H9 (cell line): Measurements from ENCODE around the gene TTC29. TPM values are rescaled to one million over a fixed set of nuclear protein-coding genes. Genes with fewer than 3 reads are reported as not detected.

Experiments used
- DNase-seq: peaks from one replicate; pipeline ENCODE4 v3.0.0-alpha.2; 2017
- H2AFZ ChIP-seq: one replicate; pipeline ENCODE4 v1.6.1; 2013; ENCODE audit warnings: mild to moderate bottlenecking, low read length, control low read depth, moderate library complexity
- H2AK5ac ChIP-seq: 2 replicates; pipeline ENCODE4 v1.6.1; 2013; ENCODE audit warnings: low read length, control low read depth, mixed read lengths; ENCODE audit not compliant: insufficient read length
- H2BK120ac ChIP-seq: one replicate; pipeline ENCODE4 v1.6.1; 2013; ENCODE audit warnings: low read depth, mild to moderate bottlenecking, low read length, control low read depth, inconsistent platforms; ENCODE audit not compliant: poor library complexity, severe bottlenecking
- H2BK12ac ChIP-seq: 2 replicates; pipeline ENCODE4 v1.6.1; 2013; ENCODE audit warnings: low read length, control low read depth, mixed read lengths, low read depth; ENCODE audit not compliant: insufficient read length
- H2BK15ac ChIP-seq: 2 replicates; pipeline ENCODE4 v1.6.1; 2013; ENCODE audit warnings: low read depth, low read length, control low read depth
- H2BK20ac ChIP-seq: one replicate; pipeline ENCODE4 v1.6.1; 2013; ENCODE audit warnings: low read depth, mild to moderate bottlenecking, low read length, control low read depth, inconsistent platforms; ENCODE audit not compliant: poor library complexity, severe bottlenecking
- H2BK5ac ChIP-seq: 2 replicates; pipeline ENCODE4 v1.6.1; 2013; ENCODE audit warnings: low read length, control low read depth, mixed read lengths; ENCODE audit not compliant: insufficient read length
- H3K14ac ChIP-seq: 2 replicates; pipeline ENCODE4 v1.6.1; 2013; ENCODE audit warnings: low read length, control low read depth; ENCODE audit not compliant: insufficient read depth
- H3K18ac ChIP-seq: 2 replicates; pipeline ENCODE4 v1.6.1; 2013; ENCODE audit warnings: low read depth, mild to moderate bottlenecking, mixed read lengths, low read length, control low read depth; ENCODE audit not compliant: insufficient read length
- H3K23ac ChIP-seq: 2 replicates; pipeline ENCODE4 v1.6.1; 2013; ENCODE audit warnings: low read length, control low read depth, mixed read lengths, low read depth; ENCODE audit not compliant: insufficient read length
- H3K23me2 ChIP-seq: 2 replicates; pipeline ENCODE4 v1.6.1; 2013; ENCODE audit warnings: low read depth, mild to moderate bottlenecking, mixed read lengths, low read length, control low read depth; ENCODE audit not compliant: insufficient read length, poor library complexity, severe bottlenecking
- H3K27ac ChIP-seq: 2 replicates; pipeline ENCODE4 v1.5.1; 2013; ENCODE audit warnings: low read length, control low read depth, mixed read lengths, low read depth; ENCODE audit not compliant: insufficient read length
- H3K27me3 ChIP-seq: 2 replicates; pipeline ENCODE4 v1.6.1; 2013; ENCODE audit warnings: low read length, control low read depth, inconsistent platforms; ENCODE audit not compliant: insufficient read depth
- H3K4ac ChIP-seq: 2 replicates; pipeline ENCODE4 v1.6.1; 2013; ENCODE audit warnings: low read depth, mild to moderate bottlenecking, control low read depth, inconsistent platforms, low read length, moderate library complexity
- H3K4me1 ChIP-seq: 2 replicates; pipeline ENCODE4 v1.6.1; 2013; ENCODE audit warnings: low read length, control low read depth, inconsistent platforms; ENCODE audit not compliant: insufficient read depth
- H3K4me2 ChIP-seq: 2 replicates; pipeline ENCODE4 v1.6.1; 2013; ENCODE audit warnings: low read length, control low read depth, mixed read lengths; ENCODE audit not compliant: insufficient read length, insufficient read depth
- H3K56ac ChIP-seq: 2 replicates; pipeline ENCODE4 v1.6.1; 2013; ENCODE audit warnings: low read depth, mild to moderate bottlenecking, mixed read lengths, low read length, control low read depth; ENCODE audit not compliant: insufficient read length
- H3K79me1 ChIP-seq: 2 replicates; pipeline ENCODE4 v1.6.1; 2013; ENCODE audit warnings: low read depth, mild to moderate bottlenecking, moderate library complexity, low read length, control low read depth, inconsistent platforms; ENCODE audit not compliant: insufficient read depth, poor library complexity, severe bottlenecking
- H3K79me2 ChIP-seq: 2 replicates; pipeline ENCODE4 v1.6.1; 2013; ENCODE audit warnings: low read length, control low read depth, inconsistent platforms; ENCODE audit not compliant: insufficient read depth
- H3K9ac ChIP-seq: 2 replicates; pipeline ENCODE4 v1.6.1; 2013; ENCODE audit warnings: low read length, control low read depth, mixed read lengths; ENCODE audit not compliant: insufficient read length; ENCODE audit errors: extremely low read depth
- H3K9me3 ChIP-seq: one replicate; pipeline ENCODE4 v1.6.1; 2013; ENCODE audit warnings: low read depth, low read length, inconsistent platforms; ENCODE audit not compliant: control insufficient read depth
- H3T11ph ChIP-seq: one replicate; pipeline ENCODE4 v1.6.1; 2013; ENCODE audit warnings: mild to moderate bottlenecking, low read length, control low read depth, inconsistent platforms
- H4K20me1 ChIP-seq: one replicate; pipeline ENCODE4 v1.6.1; 2013; ENCODE audit not compliant: control insufficient read depth, insufficient read length, insufficient read depth
- H4K5ac ChIP-seq: 2 replicates; pipeline ENCODE4 v1.6.1; 2013; ENCODE audit warnings: low read depth, mild to moderate bottlenecking, mixed read lengths, low read length, control low read depth; ENCODE audit not compliant: insufficient read length
- H4K8ac ChIP-seq: replicated peaks from 2 replicates; pipeline ENCODE4 v1.6.1; 2013; ENCODE audit warnings: low read length, control low read depth, mixed read lengths, low read depth; ENCODE audit not compliant: insufficient read length
- H4K91ac ChIP-seq: 2 replicates; pipeline ENCODE4 v1.6.1; 2013; ENCODE audit warnings: low read depth, mild to moderate bottlenecking, moderate library complexity, mixed read lengths, low read length, control low read depth; ENCODE audit not compliant: insufficient read length
- H3K27ac Mint-ChIP-seq, 3 experiments: 2 replicates in 2 of 3; 3 replicates in 1 of 3; pipeline ENCODE4 v1.8.0; 2020 to 2021; ENCODE audit warnings: mixed read lengths in 3 of 3, mild to moderate bottlenecking in 1 of 3, moderate library complexity in 1 of 3
- H3K27me3 Mint-ChIP-seq: 2 replicates; pipeline ENCODE4 v1.8.0; 2021; ENCODE audit warnings: low read depth, mild to moderate bottlenecking, moderate library complexity, mixed read lengths
- H3K36me3 Mint-ChIP-seq, 3 experiments: 2 replicates in 2 of 3; 3 replicates in 1 of 3; pipeline ENCODE4 v1.8.0; 2020 to 2021; ENCODE audit warnings: low read depth in 3 of 3, mixed read lengths in 3 of 3; ENCODE audit not compliant: insufficient read depth in 1 of 3
- H3K4me1 Mint-ChIP-seq, 2 experiments: 2 replicates each; pipeline ENCODE4 v1.8.0; 2020; ENCODE audit warnings: mixed read lengths in 2 of 2
- H3K4me3 Mint-ChIP-seq, 2 experiments: 2 replicates in 1 of 2; 3 replicates in 1 of 2; pipeline ENCODE4 v1.8.0; 2020 to 2021; ENCODE audit warnings: mild to moderate bottlenecking in 2 of 2, mixed read lengths in 2 of 2, moderate library complexity in 1 of 2
- H3K9me3 Mint-ChIP-seq, 2 experiments: 2 replicates in 1 of 2; 3 replicates in 1 of 2; pipeline ENCODE4 v1.8.0; 2020; ENCODE audit warnings: mild to moderate bottlenecking in 2 of 2, mixed read lengths in 2 of 2, moderate library complexity in 1 of 2
- WGBS: extraction: QIAGEN DNeasy Blood & Tissue Kit; methylation state at CpG from one replicate; pipeline ENCODE4 v1.1.7; 2013; ENCODE audit warnings: missing lambda C conversion rate, low lambda C conversion rate, mixed read lengths; ENCODE audit not compliant: insufficient read length; ENCODE audit errors: extremely low coverage; 5-methylcytosine and 5-hydroxymethylcytosine counted together
- total RNA-seq: library from RNA; stranded (reverse); gene quantifications from 2 replicates; pipeline ENCODE4 v1.2.1, GENCODE V29; 2021
- TF ChIP-seq, protein P1 (sequence below): fragments of 200-600 bp; sonication (generic); conservative IDR thresholded peaks from 3 replicates; pipeline ENCODE4 v1.8.0; 2021; ENCODE audit warnings: antibody characterized with exemption, mild to moderate bottlenecking

The TTC29 gene
- total RNA-seq, 1 experiment from 2014 or later = not detected

DNA sequence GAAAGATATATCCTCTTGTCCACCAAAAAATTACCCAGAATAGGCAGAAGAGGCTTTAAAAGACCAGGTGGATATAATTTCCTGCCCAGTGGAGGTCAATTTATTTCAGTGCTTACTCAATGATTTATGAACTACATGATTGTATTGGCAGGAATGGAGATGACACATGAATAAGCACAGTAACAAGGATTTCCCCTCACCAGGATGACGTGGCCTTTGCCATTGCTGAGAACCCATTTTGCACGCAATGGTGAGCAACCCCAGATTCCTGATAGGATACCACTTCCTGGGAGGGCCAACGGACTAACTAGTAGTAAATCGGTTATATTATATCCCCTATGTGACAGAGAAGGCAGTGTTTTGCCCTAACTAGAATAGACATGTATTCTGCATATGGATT lies 11.6 kb upstream of the TTC29 start:
- Mint-ChIP-seq H3K36me3 (no peaks in the 10 kb centered on the region), H3K4me3 (no peak overlapping the region), H3K27ac (no peak overlapping the region), H3K27me3 (no peaks in the 10 kb centered on the region; the same call in 1 of the 2 replicates), H3K4me1 (no peaks in the 10 kb centered on the region), H3K9me3 (no peaks in the 10 kb centered on the region)
- no peak overlapping the region for H3K4ac ChIP-seq
- H3K14ac ChIP-seq = no peak overlapping the region
- H3K9me3 ChIP-seq = no peaks in the 10 kb centered on the region
- no peak overlapping the region for H3K27ac ChIP-seq
- H2AK5ac ChIP-seq = no peak overlapping the region
- H3K79me2 ChIP-seq = no peaks in the 10 kb centered on the region
- no peak overlapping the region for H3T11ph ChIP-seq
- H2BK15ac ChIP-seq = no peak overlapping the region
- no peak overlapping the region for H4K8ac ChIP-seq
- H3K79me1 ChIP-seq = no peaks in the 10 kb centered on the region
- no peaks in the 10 kb centered on the region for H3K27me3 ChIP-seq
- no peak overlapping the region for H3K4me2 ChIP-seq
- no peak overlapping the region for H2BK20ac ChIP-seq
- H3K23ac ChIP-seq = no peak overlapping the region
- TF ChIP-seq, protein P1, sequence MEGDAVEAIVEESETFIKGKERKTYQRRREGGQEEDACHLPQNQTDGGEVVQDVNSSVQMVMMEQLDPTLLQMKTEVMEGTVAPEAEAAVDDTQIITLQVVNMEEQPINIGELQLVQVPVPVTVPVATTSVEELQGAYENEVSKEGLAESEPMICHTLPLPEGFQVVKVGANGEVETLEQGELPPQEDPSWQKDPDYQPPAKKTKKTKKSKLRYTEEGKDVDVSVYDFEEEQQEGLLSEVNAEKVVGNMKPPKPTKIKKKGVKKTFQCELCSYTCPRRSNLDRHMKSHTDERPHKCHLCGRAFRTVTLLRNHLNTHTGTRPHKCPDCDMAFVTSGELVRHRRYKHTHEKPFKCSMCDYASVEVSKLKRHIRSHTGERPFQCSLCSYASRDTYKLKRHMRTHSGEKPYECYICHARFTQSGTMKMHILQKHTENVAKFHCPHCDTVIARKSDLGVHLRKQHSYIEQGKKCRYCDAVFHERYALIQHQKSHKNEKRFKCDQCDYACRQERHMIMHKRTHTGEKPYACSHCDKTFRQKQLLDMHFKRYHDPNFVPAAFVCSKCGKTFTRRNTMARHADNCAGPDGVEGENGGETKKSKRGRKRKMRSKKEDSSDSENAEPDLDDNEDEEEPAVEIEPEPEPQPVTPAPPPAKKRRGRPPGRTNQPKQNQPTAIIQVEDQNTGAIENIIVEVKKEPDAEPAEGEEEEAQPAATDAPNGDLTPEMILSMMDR = no peak
- no peak overlapping the region for H2BK5ac ChIP-seq
- H4K20me1 ChIP-seq = no peaks in the 10 kb centered on the region
- no peak overlapping the region for H3K56ac ChIP-seq
- H2AFZ ChIP-seq = no peak overlapping the region
- H4K91ac ChIP-seq = no peak overlapping the region
- H4K5ac ChIP-seq = no peak overlapping the region
- H3K4me1 ChIP-seq = no peaks in the 10 kb centered on the region
- no peak for DNase-seq
- H2BK120ac ChIP-seq = no peak overlapping the region
- WGBS = no CpG with 5 or more reads among the region's 4 CpGs
- no peak overlapping the region for H2BK12ac ChIP-seq
- H3K9ac ChIP-seq = no peak overlapping the region
- H3K23me2 ChIP-seq = no peaks in the 10 kb centered on the region
- H3K18ac ChIP-seq = no peak overlapping the region
